OCI-LY1 (cell line): ENCODE data around the gene COL25A1.

ENCODE experiments used
- CTCF ChIP-seq: fragments of 200-600 bp; sonication (generic), shearing (Covaris generic); IDR thresholded peaks from 2 replicates; pipeline ENCODE4 v1.5.1; 2017; ENCODE audit warnings: mild to moderate bottlenecking, antibody characterized with exemption, low read length, moderate library complexity, mixed read lengths
- EZH2 ChIP-seq: fragments of 200-600 bp; sonication (generic), shearing (Covaris generic); IDR thresholded peaks from 2 replicates; pipeline ENCODE4 v1.8.0; 2017; ENCODE audit warnings: borderline replicate concordance, mixed run types, mild to moderate bottlenecking, antibody characterized with exemption, low read length, moderate library complexity, mixed read lengths

DNA sequence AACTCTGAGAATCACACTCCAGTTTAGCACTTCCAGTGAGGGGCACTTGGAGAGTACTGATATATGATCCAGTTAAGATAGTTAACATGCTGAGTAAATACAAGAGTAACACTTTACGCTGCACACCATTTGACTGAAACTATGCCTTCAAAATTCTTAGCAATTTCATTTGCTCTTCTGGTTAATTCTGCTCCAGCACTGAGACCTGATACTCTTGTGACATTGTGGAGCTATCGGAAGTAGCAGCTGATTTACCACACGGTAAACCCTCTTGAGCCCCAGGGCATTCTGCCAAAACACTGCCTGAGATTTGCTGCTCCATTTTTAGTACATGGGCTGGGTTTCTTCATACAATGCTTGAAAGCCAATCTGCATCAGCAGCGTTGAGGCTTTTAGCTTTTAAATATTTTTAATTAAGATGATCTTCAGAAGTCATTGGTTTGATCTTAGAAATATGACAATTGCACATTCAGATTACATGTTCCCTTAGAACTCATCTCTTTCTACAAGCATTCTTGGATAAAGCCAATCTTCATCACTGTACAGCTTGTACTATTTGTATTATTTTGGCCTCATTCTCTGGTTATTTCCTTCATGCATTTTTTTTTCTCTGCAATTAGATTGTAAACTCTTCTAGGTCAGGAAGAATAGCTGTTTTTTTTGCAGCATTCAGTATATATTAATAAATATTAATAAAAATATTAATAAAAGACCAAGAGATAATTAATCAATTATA lies 471.8 kb downstream of the COL25A1 start:
- TF ChIP-seq CTCF (no peak), EZH2 (no peak)
